Astrocyte of the spinal cord (primary cell): ENCODE measurements around the gene SMAD3.
A peak's percentile ranks its signal among the peaks of the same experiment; 100 is the strongest.

Experiments
- DNase-seq: peaks from one replicate; pipeline ENCODE4 v3.0.0; 2011; ENCODE audit warnings: low read depth, low spot score
- H3K4me3 ChIP-seq: 2 replicates; pipeline ENCODE4 v1.5.1; 2011; ENCODE audit warnings: low read depth, mild to moderate bottlenecking, low read length, moderate library complexity
- CTCF ChIP-seq: IDR thresholded peaks from 2 replicates; pipeline ENCODE4 v1.5.1; 2012; ENCODE audit warnings: low read depth, mild to moderate bottlenecking, low read length, inconsistent platforms
- in situ Hi-C: cut with HindIII; loops from 2 replicates; pipeline ENCODE4 v1.10.0; 2017; ENCODE audit warnings: low sequenced_read_pairs

SMAD3 gene

GRCh38 chr15:67097424-67097823 lies 32.0 kb downstream of the SMAD3 start:
- in situ Hi-C loops, result no loop called here
- H3K4me3 ChIP-seq, result no peak overlapping the region
- no peak for DNase-seq
- no peak for TF ChIP-seq CTCF

- DNase-seq, result peak; percentile 95
- H3K4me3 ChIP-seq, result peak overlapping the region; percentile 28
- in situ Hi-C loops, result no loop called here
- no peak for TF ChIP-seq CTCF
Measured at GRCh38 chr15:67097930-67098740, 32.7 kb downstream of the SMAD3 start.

GRCh38 chr15:67098768-67099282 lies 33.4 kb downstream of the SMAD3 start:
- H3K4me3 ChIP-seq, result peak overlapping the region; percentile 28
- in situ Hi-C loops, result no loop called here

GRCh38 chr15:67100124-67100791 lies 34.9 kb downstream of the SMAD3 start:
- no peak for DNase-seq
- no peak overlapping the region for H3K4me3 ChIP-seq
- no peak for TF ChIP-seq CTCF
- in situ Hi-C loops, result no loop called here

More at GRCh38 chr15:67098768-67099282, 33.4 kb downstream of the SMAD3 start:
- no peak for DNase-seq
- TF ChIP-seq CTCF, result no peak

GRCh38 chr15:67100801-67101581 lies 35.6 kb downstream of the SMAD3 start:
- in situ Hi-C loops, result no loop called here
- TF ChIP-seq CTCF, result no peak
- no peak for DNase-seq
- no peak overlapping the region for H3K4me3 ChIP-seq

- in situ Hi-C loops, result no loop called here
- no peak overlapping the region for H3K4me3 ChIP-seq
- peak; percentile 87 for DNase-seq
- no peak for TF ChIP-seq CTCF
Measured at GRCh38 chr15:67101911-67102598, 36.7 kb downstream of the SMAD3 start.
